HEK293 (cell line): ENCODE results near the gene VSIG10L.

ENCODE experiments used
- CTCF ChIA-PET: fragments of 350-600 bp; formaldehyde crosslinking; extraction: SDS; loops from one replicate; lab custom pipeline; 2021; ENCODE audit warnings: antibody characterized with exemption; lab: Yijun Ruan, JAX
- POLR2A ChIA-PET: fragments of 300-600 bp; formaldehyde crosslinking; extraction: SDS; loops from one replicate; lab custom pipeline; 2020; ENCODE audit warnings: antibody characterized with exemption, inconsistent platforms; lab: Yijun Ruan, JAX
- H3K27ac ChIP-seq: fragments of 200-500 bp; sonication (Bioruptor generic); 2 replicates; pipeline ENCODE4 v1.5.1; 2014; ENCODE audit warnings: low read depth, low read length, control low read depth, inconsistent platforms; ENCODE audit errors: extremely low read depth
- H3K36me3 ChIP-seq, 2 experiments: fragments of 200-500 bp in 1 of 2; sonication (Bioruptor generic) in 1 of 2; 1 replicate in 1 of 2; 2 replicates in 1 of 2; pipeline ENCODE4 v1.5.1; 2014 to 2017; ENCODE audit warnings: inconsistent platforms in 2 of 2, low read length in 2 of 2; ENCODE audit not compliant: control insufficient read depth in 2 of 2, insufficient read depth in 1 of 2
- H3K4me1 ChIP-seq: fragments of 200-500 bp; sonication (Bioruptor generic); 2 replicates; pipeline ENCODE4 v1.5.1; 2014; ENCODE audit warnings: mild to moderate bottlenecking, low read length, inconsistent platforms; ENCODE audit not compliant: control insufficient read depth, insufficient read depth
- H3K4me3 ChIP-seq: 2 replicates; pipeline ENCODE4 v1.5.1; 2011; ENCODE audit warnings: low read depth, mild to moderate bottlenecking, control low read depth, low read length, moderate library complexity
- H3K9me3 ChIP-seq: fragments of 200-500 bp; sonication (Bioruptor generic); 2 replicates; pipeline ENCODE4 v1.5.1; 2014; ENCODE audit warnings: low read depth, low read length, inconsistent platforms; ENCODE audit not compliant: control insufficient read depth, insufficient read depth
- ATF2 ChIP-seq: fragments of 450-650 bp; formaldehyde crosslinking; IDR thresholded peaks from 2 replicates; pipeline ENCODE4 v1.5.1; 2016; ENCODE audit warnings: missing biosample characterization, missing genetic modification characterization, low read depth

VSIG10L gene

GRCh38 chr19:51282335-51282734 lies 59.6 kb downstream of the VSIG10L start:
- ChIA-PET POLR2A (interaction anchor here (0.6 kb wide), 1 partner anchor 289 kb away, joined by 6 read pairs; the partner anchor contains the start of gene ZNF175), CTCF (interaction anchor here (0.6 to 0.9 kb wide), 3 partner anchors 139 to 160 kb away, joined by 3 to 5 read pairs (median 3); no protein-coding TSS in a partner anchor)
- no peaks in the 10 kb centered on the region for H3K4me1 ChIP-seq
- TF ChIP-seq ATF2 (tag by site-specific recombination): no peak
- no peak overlapping the region for H3K27ac ChIP-seq
- H3K4me3 ChIP-seq: no peak overlapping the region
- H3K36me3 ChIP-seq: no peaks in the 10 kb centered on the region
- no peaks in the 10 kb centered on the region for H3K9me3 ChIP-seq
